Brain microvascular endothelial cell (primary cell): ENCODE measurements around the gene RNF182.
A peak's percentile ranks its signal among the peaks of the same experiment; 100 is the strongest.

ENCODE experiments used
- DNase-seq: peaks from one replicate; pipeline ENCODE4 v3.0.0-alpha.2; 2020
- H3K27ac ChIP-seq: fragments of 250-450 bp; sonication (Bioruptor Pico); 2 replicates; pipeline ENCODE4 v1.5.1; 2020; ENCODE audit warnings: mild to moderate bottlenecking, moderate library complexity
- H3K27me3 ChIP-seq: fragments of 250-450 bp; sonication (Bioruptor Pico); replicated peaks from 2 replicates; pipeline ENCODE4 v1.5.1; 2020; ENCODE audit warnings: mild to moderate bottlenecking
- H3K36me3 ChIP-seq: fragments of 250-450 bp; sonication (Bioruptor Pico); replicated peaks from 2 replicates; pipeline ENCODE4 v1.5.1; 2020; ENCODE audit warnings: mild to moderate bottlenecking
- H3K4me3 ChIP-seq: 2 replicates; pipeline ENCODE4 v1.5.1; 2011; ENCODE audit warnings: low read depth, mild to moderate bottlenecking, control low read depth, low read length, moderate library complexity
- in situ Hi-C: cut with HindIII; loops from 2 replicates; pipeline ENCODE4 v1.10.0; 2017; ENCODE audit warnings: low sequenced_read_pairs, low pct_ligation_motif_present
- TF ChIP-seq, protein P1 (sequence below): IDR thresholded peaks from 2 replicates; pipeline ENCODE4 v1.5.1; 2011; ENCODE audit warnings: low read depth, mild to moderate bottlenecking, moderate library complexity, low read length, control low read depth, inconsistent platforms; ENCODE audit errors: missing control alignments

Gene RNF182

DNA sequence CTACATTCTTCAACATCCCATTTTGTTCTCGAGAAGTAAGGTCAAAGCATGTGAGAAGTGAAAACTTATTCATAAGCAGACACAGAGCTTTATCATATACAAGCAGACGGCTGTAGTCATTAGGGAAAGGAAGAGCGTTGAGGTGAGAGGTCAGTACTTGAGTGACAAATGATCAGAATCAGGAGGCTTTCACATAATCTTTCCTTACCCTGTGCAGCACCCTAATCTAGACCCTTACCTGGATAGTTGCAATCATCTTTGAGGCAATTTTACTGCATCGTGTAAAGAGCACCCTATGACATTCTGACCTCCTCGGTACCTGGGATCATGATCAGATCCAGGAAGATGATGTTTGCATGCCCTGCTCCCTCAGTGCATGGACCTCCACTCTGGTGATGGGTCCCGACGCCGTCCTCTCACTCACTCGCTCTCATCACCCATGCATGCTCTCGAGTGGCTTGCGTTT is 62.7 kb downstream of the RNF182 start:
- no peak overlapping the region for H3K4me3 ChIP-seq
- H3K36me3 ChIP-seq: no peaks in the 10 kb centered on the region
- no peaks in the 10 kb centered on the region for H3K27me3 ChIP-seq
- in situ Hi-C loops: no loop called here
- no peak overlapping the region for H3K27ac ChIP-seq
- TF ChIP-seq, protein P1, sequence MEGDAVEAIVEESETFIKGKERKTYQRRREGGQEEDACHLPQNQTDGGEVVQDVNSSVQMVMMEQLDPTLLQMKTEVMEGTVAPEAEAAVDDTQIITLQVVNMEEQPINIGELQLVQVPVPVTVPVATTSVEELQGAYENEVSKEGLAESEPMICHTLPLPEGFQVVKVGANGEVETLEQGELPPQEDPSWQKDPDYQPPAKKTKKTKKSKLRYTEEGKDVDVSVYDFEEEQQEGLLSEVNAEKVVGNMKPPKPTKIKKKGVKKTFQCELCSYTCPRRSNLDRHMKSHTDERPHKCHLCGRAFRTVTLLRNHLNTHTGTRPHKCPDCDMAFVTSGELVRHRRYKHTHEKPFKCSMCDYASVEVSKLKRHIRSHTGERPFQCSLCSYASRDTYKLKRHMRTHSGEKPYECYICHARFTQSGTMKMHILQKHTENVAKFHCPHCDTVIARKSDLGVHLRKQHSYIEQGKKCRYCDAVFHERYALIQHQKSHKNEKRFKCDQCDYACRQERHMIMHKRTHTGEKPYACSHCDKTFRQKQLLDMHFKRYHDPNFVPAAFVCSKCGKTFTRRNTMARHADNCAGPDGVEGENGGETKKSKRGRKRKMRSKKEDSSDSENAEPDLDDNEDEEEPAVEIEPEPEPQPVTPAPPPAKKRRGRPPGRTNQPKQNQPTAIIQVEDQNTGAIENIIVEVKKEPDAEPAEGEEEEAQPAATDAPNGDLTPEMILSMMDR: no peak
- no peak for DNase-seq

DNA sequence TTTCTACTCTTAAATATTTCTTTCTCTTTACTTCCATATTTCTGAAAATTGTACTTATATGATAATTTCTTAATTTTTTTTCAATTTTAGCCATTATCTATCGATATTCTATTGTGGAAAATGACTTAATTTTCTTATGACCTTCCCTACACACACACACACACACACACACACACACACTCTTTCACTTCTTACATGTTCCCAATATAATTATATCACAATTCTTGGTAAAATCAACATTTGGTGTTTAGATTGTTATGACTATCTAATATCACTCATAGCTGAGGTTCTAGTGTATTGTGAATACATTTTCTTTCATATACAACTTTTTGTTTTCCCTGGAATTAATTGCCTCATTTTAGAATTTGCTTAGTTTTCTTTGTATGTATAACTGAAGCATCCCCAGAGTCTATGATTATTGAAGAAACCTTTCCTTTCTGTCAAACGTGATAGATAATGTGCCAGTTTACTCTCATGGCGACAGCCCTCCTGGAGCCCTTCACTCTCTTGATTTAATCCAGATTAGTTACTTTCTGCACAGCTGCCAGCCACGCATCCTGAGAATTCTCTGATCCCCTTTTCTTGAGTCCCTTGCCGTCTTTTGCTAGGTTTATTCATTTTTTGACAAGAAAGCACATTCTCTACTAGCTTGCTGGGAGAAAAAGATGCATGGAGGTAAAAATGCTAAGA is 63.4 kb downstream of the RNF182 start:
- Histone ChIP-seq H3K36me3 (no peaks in the 10 kb centered on the region), H3K27me3 (no peaks in the 10 kb centered on the region), H3K4me3 (no peak overlapping the region), H3K27ac (no peak overlapping the region)
- no peak for DNase-seq
- in situ Hi-C loops: no loop called here
- TF ChIP-seq, protein P1: no peak

DNA sequence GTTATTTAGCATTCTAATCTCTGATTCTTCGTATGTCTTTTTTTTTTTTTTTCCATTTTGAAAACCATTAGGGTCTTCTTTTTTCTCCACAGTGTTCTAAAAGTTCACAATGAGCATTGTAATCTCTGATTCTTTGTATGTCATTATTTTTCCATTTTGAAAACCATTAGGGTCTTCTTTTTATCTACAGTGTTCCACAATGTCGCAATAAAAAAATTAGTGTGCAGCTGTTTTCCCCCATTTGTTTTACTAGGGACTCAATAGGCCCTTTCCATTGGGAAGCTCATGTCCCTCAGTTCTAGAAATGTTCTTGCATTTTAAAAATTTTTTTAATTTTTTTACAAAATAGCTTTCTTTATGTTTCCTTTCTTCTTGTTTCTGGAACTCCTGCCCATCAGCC is 64.2 kb downstream of the RNF182 start:
- no peak overlapping the region for H3K4me3 ChIP-seq
- H3K27me3 ChIP-seq: no peaks in the 10 kb centered on the region
- no peaks in the 10 kb centered on the region for H3K36me3 ChIP-seq
- no peak for DNase-seq
- peak overlapping the region; percentile 2 for H3K27ac ChIP-seq
- TF ChIP-seq, protein P1: no peak
- in situ Hi-C loops: no loop called here

DNA sequence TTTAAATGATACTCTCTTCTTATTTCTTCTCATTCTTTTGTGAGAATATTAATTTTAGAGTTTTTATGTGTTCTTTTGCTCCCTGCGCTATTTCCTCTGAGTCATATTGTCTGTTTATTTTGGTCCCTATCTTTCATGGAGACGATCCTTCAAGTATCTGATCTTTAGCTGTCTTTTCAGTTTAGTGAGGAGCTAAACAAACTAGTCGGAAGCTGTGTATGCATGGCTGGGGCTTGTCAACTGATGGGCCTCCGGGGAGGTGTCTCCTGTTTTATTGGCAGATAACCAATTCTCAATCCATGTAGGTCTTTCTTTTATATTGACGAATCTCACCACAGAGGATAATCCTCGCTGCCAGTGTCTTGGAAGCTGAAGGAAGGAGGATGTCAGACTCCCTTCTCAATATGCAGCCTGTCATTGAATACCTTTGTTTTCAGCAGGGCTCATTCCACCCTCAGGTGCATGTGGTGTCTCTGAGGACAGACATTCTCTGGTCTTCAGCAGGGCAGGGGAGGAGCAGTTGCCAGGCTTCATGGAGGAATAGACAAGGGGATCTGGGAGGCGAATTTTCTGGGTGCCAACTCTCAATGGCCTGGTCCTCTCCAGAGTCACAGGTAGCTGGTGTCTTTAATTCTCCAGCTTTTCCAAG is 64.9 kb downstream of the RNF182 start:
- peak; percentile 5 for DNase-seq
- in situ Hi-C loops: no loop called here
- Histone ChIP-seq H3K4me3 (no peak overlapping the region), H3K27me3 (no peaks in the 10 kb centered on the region), H3K27ac (peak overlapping the region; percentile 2), H3K36me3 (no peaks in the 10 kb centered on the region)
- TF ChIP-seq, protein P1: no peak

DNA sequence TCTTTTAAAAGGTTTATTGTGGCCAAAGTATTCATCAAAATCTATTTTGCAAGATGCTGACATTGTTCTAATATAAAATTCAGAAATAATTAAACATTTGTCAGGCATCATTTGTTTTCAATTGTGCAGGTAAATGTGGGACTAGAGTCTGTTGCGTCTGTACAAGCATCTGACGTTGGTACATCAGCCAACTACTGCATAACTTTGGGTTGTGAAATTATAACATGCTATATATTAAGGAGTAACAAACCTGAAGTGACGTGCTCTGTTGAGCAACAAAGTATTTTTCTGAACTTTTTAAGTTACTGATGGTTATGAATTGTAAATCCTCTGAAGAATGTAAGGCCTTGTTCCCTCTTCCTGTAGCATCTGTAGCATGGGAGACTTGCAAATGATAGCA is 66.0 kb downstream of the RNF182 start:
- H3K4me3 ChIP-seq: no peak overlapping the region
- TF ChIP-seq, protein P1: no peak
- no peak overlapping the region for H3K27ac ChIP-seq
- no peak for DNase-seq
- H3K27me3 ChIP-seq: no peaks in the 10 kb centered on the region
- no peaks in the 10 kb centered on the region for H3K36me3 ChIP-seq
- in situ Hi-C loops: no loop called here
